HG03095 (cell line): Measurements from ENCODE around the gene CAMK2A.

Source experiments
- ATAC-seq: cut with Tn5 transposase; IDR thresholded peaks from one replicate; pipeline ENCODE4 v1.9.1; 2021; ENCODE audit warnings: moderate library complexity; ENCODE audit not compliant: unreplicated experiment

Gene CAMK2A

DNA sequence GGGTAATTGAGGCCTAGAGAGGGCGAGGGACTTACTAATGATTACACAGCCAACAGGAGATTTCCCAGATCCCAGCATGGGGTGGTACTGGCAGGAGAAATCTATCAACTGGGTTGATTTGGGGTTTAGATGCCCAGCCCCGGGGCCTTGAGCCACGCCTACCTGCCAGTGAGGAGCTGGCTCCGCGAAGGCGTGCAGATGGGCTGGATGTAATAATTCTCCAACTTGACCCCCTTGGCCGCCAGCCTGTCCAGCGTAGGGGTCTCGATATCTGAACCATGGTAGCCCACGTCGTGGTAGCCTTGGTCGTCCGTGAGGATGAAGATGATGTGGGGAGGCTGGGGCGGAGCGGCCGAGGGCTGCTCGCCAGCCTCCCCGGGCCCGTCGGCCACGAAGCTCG lies 12.3 kb upstream of the CAMK2A start:
- no peak for ATAC-seq

DNA sequence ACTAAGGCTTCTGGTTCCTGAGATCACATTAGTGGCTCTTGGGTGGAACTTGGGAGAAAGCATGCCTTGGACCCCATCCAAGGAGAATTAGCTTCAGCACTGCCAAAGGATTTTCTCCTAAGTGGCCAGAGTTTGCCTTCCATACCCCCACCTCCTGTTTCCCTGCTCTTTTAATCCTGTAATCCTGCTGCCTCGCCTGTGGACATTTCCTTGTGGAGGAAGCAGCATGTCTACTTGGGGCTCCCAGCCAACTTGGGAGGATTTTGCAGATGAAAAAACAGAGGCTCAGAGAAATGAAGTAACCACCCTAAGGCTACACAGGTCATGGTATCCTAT lies 11.6 kb upstream of the CAMK2A start:
- ATAC-seq, result no peak

DNA sequence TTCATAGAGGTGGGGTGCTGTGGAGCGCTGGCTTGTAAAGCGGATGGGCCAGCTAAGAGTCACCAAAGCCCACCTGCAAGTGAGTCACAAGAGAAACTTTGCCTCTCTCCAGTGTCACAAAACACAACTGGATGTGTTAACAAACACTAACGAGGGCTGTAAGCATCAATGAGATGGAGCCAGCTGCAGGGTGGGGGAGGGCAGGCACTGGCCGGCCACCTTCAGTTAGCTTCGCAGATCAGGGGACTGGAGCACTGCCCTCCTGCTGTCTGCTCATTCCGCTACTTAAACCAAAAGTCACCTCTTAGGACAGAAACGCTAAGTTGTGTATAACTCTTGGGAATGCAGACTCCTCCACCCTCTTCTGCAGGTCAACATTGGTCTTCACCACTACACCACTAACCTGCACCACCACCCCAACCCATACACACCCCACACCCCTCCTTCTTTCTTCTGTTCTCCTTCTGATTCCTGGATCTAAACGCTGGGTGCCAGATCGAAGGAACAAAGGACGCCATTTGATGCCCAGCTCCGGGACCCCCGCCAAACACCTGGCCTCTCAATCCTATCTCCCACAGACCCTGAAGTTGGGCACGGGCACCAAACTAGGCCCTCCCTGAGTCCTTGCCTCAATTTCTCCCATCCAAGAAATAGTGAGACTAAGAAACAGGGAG lies 11.1 kb upstream of the CAMK2A start:
- ATAC-seq, result no peak

DNA sequence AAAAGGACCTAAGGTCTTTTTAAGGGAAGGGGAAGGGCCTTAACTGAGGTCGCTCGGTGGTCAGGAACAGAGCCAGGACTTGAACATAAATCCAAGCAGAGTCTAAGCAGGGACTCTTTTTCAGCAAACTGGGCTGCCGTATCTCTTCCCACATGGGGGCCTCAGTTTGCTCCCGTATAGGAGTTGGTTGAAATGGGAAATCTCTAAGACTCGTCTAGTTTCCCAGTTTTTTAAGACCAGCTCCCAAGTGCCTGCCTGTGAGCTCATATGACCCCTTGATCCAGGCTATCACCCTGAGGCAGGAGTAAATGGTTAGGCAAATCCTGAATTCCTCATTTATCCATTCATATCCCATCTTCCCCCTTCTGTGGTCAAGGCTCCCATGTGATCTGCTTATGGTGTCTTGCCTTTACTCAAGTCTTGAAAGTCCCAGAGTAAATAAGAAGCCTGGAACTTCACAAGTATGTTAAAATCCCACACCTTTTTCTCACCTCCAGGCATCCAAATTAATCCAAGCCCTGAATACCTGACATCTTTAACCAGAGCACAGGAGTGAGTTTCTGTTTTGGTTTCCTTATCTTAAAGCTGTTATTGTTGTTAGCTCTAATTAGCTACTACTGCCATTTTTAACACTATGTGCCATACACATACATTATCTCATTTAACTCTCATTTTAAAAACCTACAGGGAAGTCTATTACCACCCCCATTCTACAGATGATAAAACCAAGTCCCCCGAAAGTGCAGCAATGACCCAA lies 10.2 kb upstream of the CAMK2A start:
- ATAC-seq, result no peak

DNA sequence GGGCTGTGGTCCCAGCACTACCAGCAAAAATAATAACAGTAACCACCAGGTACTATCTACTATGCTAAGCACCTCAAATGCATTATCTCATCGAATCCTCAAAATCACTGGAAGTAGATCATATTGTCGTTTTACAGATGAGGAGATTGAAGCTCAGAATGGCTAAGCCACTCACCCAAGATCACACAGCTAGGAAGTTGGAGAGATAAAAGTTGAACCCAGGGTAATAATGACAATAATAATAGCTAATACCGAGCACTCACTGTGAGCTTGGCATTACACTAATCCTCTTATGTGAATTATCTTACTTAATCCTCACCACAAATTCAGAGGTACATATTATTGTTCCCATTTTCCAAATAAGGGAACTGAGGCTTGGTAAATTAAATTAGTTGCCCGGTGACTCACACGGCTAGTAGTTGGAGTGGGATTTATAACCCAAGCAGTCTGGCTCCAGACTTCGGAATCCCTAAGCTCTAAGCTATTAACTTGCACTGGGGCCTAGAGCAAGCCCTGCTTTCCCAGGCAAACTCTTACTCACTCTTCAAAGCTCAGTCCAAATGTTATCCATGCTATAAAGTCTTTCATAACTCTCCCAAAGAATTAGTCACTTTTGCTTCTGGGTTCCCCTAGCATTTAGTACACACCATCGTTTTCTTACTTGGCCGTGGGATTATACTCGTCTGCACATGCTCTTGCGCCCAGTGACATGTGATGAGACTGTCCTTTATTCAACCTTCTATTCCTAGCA lies 9.3 kb upstream of the CAMK2A start:
- ATAC-seq, result no peak

DNA sequence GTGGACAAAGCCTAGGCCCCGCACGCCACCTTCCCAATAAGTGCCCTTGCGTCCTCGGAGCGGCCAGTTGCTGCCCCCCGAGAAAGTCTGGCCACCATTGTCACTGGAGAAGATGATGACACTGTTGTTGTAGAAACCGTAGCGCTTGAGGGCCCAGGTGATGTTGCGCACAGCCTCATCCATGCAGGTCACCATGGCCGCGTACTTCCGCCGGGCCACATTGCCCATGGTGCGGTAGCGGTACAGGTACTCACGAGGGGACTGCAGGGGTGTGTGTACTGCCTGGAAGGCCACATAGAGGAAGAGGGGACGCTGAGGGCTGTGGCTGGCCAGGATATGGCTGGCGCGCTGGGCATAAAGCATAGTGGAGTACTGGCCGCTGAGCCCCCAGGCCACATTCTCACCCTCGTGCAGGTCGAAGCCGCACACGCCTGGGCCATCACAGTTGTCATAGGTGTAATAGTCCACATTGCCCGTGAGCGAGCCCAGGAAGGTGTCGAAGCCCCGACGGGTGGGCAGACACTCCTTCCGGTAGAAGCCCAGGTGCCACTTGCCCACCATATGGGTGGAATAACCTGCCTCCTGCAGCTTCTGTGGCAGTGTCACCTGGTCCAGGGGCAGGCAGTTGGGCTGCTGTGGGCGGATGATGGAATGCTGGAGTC lies 8.5 kb upstream of the CAMK2A start:
- no peak for ATAC-seq

DNA sequence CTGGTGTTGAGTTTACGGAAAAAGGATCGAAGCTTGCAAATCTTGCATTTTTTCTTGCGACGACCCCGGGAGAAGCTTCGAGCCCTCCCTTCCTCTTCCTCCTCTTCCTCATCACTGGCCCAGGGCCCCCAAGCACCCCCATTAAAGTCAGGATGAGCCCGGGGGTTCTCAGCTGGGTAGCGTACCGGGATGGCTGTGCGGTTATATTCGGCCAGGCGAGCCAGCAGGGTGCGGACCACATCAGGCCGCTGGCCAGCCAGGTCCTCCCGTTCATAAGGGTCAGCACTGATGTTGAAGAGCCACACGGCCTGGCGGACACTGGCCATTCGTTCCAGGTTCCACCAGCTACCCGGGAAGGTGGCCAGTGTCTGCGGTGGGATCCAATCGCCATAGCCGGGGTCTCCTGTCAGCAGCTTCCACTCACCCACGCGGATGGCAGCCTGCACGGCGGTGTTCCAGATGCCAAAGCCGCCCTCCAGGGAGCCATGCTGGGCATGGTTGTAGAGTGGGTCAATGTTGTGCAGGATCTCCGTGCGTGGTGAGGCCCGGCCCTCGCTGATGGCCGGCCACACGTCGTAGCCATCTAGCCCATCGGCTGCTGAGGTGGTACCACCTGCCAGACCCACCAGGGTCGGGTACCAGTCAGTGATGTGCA lies 7.8 kb upstream of the CAMK2A start:
- ATAC-seq, result no peak

DNA sequence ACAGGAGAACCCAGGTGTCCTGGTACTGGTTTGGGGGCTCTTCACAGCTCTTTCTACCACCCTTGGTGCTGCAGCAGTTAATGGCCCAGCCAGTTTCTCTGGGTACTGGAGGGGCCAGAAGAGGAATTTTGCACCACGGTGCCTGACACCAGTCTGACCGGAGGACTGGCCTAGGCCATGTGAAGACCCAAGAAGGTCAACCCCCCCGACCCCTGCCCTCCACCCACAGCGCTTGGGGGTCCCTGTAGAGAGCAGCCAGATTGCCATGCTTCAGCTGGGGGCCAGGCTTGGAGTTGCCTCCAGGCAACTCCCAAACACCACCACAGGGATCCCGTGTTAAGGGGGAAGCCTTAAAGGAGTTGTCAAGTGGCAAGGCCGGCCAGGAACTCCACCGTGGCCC lies 6.9 kb upstream of the CAMK2A start:
- no peak for ATAC-seq

DNA sequence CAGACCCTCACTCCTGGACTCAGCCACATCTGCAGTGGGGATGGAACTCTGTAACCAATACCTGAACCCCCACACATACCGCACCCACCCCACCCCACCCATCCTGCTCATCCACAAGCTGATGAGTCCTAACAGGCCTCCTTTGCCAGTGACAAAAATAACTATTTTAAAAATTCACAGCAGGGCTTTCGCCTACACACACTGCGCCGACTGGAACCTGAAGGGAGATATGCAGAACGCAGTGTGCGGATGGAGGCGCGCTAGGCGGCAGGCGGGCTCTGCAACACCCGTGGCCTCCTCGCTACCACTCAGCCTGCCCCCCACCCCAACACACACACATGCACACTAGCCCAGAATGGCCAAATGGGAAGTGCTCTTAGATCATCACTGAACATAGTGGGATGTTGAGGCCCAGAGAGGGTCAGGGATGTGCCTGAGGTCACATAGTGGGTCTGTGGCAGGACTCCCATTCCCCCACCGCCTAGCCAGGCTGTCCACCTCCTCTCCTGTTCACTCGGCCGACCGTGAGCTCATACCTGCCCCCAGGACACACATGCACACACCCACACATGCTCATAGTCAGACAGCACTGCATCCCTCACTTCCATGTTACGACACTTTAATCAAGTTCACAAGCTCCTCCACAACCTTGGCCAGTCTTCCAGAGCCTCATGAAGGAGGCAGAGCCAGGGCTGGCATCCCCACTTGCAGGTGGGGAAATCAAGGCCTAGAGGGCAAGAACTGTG lies 6.3 kb upstream of the CAMK2A start:
- ATAC-seq, result no peak

DNA sequence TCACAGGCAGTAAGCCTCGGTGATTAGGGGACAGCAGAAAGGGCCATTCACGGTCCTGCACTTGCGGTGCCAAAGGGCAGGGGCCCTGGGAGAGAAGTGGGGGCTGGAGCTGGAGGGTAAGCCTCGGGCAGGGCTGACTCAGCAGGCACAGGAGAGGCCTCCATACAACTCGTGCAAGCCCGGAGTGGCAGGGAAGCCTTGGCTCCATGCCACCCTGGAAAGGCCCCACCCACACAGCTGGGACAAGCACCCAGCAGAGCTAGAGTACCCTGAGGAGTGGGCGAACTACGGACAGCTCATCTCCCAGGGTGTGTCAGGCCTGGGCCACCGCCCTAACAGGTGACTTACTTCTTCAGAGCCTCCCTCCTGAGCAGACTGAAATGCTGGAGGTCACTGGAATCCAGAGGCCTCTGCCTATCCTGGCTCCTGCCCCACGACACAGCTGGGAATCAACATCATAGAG lies 5.6 kb upstream of the CAMK2A start:
- ATAC-seq, result no peak

DNA sequence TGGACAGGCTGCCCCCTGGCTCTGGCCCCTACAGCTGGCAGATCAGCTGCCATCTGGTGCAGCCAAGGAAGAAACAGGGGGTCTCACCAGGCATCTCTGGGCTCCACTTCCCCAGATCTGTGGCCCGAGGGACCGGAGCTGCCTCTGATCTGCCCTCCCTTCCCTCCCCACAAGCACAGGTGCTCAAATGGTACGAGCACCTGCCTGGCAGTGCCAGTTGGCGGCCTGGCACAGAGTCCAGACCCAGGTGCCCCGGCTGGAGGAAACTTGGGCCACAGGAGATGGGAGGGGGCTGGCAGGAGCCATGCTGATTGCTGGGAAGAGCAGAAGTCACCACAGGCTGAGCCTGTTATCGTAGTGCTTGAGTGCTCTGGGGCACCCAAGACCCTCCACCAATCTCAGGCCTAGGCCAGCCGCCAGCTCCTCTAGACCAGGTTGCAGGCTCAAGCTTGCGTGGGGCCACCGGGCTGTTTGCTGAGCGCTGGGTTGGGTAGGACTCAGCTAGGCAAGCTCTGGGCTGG lies 5.0 kb upstream of the CAMK2A start:
- no peak for ATAC-seq

DNA sequence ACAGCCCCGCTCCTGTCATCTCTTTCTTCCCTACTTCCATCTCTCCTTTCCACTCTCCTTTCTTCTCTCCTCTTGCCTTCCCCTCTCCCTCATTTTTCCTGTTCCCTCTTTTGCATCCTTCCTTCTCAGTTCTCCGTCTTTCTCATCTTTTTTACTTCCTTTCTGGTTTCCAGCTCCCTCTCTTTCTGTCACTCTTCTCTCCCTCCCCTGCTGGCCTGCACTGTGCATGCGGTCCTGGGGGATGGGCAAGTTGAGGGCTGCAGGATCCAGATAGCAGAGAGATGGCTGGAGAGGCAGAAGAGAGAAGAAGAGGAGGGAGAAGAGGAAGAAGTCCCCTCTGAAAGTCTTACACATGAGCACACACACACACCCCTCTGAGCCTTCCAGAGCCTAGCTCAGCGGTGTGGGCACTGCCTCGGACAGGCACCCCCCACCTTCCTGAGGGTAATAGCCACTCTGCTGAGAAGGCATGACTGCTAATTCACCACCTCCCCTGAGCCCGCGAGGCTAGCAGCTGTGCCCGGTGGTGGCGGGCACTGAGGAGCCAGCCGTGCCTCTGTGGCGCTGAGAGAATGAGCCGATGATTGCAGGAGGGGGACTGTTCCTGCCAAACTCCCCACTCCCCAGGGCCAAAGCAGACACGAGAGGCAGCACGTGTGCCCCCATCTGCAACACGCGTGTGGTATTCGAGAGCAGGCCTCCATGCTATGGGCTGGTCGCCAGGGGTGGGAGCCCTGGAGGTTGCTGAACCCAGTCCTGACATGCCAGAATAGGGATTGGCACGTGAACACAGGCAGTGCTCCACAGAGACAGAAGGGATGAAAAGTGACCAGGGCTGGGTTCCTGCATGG lies 3.7 kb upstream of the CAMK2A start:
- no peak for ATAC-seq

DNA sequence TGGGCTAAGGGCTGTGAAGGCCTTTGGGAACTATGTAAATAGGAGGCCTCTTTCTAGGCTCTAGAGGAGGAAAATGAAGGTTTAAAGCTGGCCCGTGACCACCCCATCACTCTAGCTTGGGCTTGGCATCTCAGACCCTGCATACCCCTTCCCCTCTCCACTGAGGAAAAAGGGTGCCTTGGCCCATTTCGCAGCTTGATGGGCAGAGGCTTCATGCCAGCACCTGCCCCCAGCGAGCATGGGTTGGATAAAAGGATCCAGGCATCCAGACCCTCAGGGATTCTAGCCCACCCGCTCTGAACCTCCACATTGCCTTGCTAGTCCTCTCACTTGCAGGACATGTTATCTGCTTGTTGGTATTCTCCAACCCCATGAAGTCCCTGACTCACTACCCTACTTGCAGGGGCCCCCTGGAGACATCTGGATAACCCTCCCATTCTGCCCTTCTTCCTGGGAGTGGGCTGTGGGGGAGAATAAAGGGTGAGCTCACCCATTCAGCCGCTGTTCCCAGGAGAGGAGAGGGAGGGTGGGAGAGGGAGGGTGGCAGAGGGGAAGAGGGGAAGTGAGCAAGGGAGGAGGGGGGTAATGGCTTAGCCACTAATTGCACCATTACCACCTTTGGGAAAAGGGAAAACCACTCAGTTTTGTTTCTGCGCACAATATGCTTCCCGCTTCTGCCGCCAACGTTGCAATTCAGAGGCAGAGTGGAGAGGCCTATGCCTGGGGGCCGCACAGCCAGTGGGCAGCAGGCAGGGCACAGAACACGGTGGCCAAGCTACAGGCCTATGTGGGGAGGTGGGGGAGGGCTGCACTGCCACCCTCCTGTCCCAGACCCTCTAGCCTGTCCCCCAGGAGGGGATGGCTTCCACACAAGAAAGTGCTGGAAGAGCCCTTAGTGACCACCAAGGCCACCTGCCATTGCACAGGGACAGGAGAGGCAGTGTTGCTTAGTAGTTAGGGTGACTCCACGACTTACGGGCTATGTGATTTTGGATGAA lies 2.1 kb upstream of the CAMK2A start:
- no peak for ATAC-seq

DNA sequence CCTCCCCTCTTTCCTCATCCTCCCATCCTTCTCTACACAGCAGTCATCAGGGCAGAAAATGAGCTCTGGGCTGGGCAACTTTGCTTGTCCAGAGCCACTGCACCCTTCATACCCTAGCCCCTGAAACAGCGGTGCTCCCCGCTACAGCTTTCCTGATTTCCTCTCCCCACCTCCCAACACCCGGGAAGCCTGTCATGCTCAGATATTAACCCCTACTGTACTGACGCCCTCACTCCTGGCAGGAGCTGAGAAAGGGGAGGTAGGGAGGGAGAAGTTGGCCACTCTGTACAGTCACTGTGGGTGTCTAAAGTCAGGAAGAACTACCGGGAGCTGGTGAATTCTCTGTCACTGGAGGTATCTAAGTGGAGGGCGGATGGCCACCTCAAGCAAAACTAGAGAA lies 782 bp downstream of the CAMK2A start:
- ATAC-seq, result no peak

DNA sequence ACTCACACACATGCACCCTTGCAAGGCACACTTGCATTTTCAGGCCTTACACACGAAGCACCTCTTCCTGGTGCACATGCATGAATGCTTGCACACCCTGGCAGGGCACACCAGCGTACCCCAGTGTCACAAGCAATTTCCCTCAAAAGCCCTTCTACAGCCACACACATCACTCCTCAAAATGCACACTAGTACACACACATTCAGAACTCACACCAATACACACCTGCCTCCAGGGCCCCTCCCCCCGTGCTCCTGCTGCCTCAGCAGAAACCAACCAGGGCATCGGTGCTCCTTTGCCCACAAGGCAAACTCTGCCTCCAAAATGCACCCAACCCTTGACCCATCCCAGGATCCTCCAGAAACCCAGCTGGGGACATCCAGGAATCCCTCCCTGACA lies 1.2 kb downstream of the CAMK2A start:
- ATAC-seq, result no peak

DNA sequence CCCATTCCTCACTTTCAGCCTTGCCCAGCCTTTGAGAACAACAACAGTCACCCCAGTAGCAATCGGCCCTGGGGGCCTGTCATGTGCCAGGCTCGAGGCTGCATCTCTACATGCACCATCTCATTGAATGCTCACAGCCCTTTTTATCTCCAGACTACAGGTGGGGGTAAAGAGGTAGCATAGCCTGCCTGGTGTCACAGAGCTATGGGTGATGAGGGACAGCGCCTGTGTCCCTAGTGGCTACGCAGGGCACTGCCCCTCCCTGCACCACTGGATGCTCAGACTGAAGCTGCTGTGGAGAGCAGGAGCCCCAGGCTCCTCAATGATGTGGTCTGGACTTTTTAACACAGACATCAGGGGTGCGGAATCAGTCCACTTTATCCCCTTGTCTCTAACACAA lies 2.8 kb downstream of the CAMK2A start:
- no peak for ATAC-seq

DNA sequence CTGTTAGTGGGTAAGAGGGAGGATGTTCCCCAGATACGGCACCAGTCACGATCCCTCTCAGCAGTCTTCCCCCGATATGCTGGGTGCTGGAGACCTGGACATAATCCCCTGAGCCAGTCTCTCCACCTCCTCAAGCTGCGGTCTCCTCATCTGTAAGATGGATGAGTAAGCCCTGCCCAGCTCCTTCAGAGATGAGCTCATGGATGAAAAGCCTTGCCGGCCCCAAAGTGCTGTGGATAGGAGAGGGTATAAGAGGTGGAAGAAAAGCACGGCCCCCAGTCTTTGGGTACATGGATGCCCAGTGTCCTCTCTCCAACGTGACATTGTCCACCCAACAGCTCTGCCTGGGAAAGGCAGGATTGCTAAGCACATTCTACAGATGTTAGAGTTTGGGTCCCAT lies 4.5 kb downstream of the CAMK2A start:
- no peak for ATAC-seq

DNA sequence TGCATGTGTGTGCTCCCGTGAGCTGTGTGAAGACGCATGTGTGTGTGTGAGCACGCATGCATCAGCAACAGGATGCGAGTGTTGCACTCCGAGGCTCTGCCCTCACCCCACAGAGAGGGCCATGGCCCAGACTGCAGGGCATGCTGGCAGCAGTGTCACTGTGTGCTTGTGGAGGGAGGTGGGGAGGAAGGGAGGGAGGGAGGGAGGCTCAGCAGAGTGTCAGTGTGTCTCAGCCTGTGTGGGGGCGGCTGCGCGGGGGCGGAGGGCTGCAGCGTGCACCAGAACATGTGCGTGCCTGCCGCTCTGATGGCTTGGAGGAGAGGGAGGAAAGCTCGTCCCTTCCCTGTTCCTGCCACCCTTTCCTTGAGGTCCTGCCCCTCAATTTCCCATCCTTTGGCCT lies 5.3 kb downstream of the CAMK2A start:
- ATAC-seq, result no peak
